Calu3 (cell line): ENCODE measurements around the gene BACE2. TPM values are rescaled to one million over a fixed set of nuclear protein-coding genes. Genes with fewer than 3 reads are reported as not detected.

Experiments used
- BruUV-seq: library from RNA; stranded (reverse); fragments of 400-500 nt; replicated peaks from 2 replicates; lab custom pipeline; 2021; lab: Mats Ljungman, UMichigan
- CTCF ChIA-PET: fragments of 300-600 bp; sonication (Branson Sonifier 250); formaldehyde crosslinking; loops from one replicate; lab custom pipeline; 2022; ENCODE audit warnings: antibody characterized with exemption; lab: Charles Lee
- DNase-seq: peaks from one replicate; pipeline ENCODE4 v3.0.0; 2022
- H3K27ac Mint-ChIP-seq: one replicate; pipeline ENCODE4 v1.8.0; 2022; ENCODE audit warnings: mixed read lengths; ENCODE audit not compliant: unreplicated experiment
- H3K27me3 Mint-ChIP-seq: one replicate; pipeline ENCODE4 v1.8.0; 2022; ENCODE audit warnings: mixed read lengths; ENCODE audit not compliant: unreplicated experiment
- H3K36me3 Mint-ChIP-seq: one replicate; pipeline ENCODE4 v1.8.0; 2022; ENCODE audit warnings: mild to moderate bottlenecking, moderate library complexity, mixed read lengths; ENCODE audit not compliant: insufficient read depth, unreplicated experiment
- H3K4me1 Mint-ChIP-seq: one replicate; pipeline ENCODE4 v1.8.0; 2022; ENCODE audit warnings: mild to moderate bottlenecking, low read depth, mixed read lengths; ENCODE audit not compliant: unreplicated experiment
- H3K4me3 Mint-ChIP-seq: one replicate; pipeline ENCODE4 v1.8.0; 2022; ENCODE audit warnings: mild to moderate bottlenecking, low read depth, moderate library complexity, mixed read lengths; ENCODE audit not compliant: unreplicated experiment
- H3K9me3 Mint-ChIP-seq: one replicate; pipeline ENCODE4 v1.8.0; 2022; ENCODE audit warnings: low read depth, mixed read lengths; ENCODE audit not compliant: unreplicated experiment
- intact Hi-C: fragments of 100-400 bp; cut with micrococcal nuclease; formaldehyde crosslinking; loops from one replicate; pipeline ENCODE4 v1.10.0; 2022; ENCODE audit not compliant: unreplicated experiment
- total RNA-seq: library from RNA; stranded (reverse); gene quantifications from 2 replicates; pipeline ENCODE4 v1.2.3, GENCODE V29; 2022
- TF ChIP-seq, protein P1 (sequence below): fragments of 200-600 bp; IDR thresholded peaks from one replicate; pipeline ENCODE4 v1.8.0; 2022; ENCODE audit warnings: antibody characterized with exemption; ENCODE audit not compliant: unreplicated experiment

Gene BACE2
- total RNA-seq, 1 experiment from 2014 or later, result 59.0 TPM

DNA sequence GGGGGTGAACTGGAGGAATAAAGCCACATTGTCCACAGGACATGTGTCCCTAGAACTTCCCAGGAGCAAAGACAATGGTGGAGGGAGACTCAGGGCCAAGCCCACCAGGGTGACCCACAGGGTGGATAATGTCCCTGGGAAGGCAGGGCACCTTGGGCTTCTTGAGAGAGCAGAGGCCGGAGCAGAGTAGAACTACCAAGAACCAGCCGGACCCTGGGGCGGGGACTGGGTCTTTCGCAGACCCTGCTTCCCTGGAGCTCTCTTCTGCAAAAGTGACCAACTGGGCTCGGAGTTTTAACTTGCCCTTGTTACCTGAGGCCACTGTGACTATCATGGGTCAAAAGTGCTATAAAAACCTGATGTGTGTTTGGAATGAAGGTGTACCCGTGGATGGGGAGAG is 147.8 kb downstream of the BACE2 start:
- Mint-ChIP-seq H3K4me1 (no peaks in the 10 kb centered on the region), H3K27ac (no peak overlapping the region), H3K27me3 (peaks cover 41% of the 10 kb centered on the region), H3K4me3 (peak overlapping the region; percentile 50), H3K9me3 (no peaks in the 10 kb centered on the region), H3K36me3 (peaks cover 5% of the 10 kb centered on the region)
- no peak for DNase-seq
- CTCF ChIA-PET, result no interaction called here
- no TSS peak for BruUV-seq
- intact Hi-C loops, result no loop called here
- TF ChIP-seq, protein P1, sequence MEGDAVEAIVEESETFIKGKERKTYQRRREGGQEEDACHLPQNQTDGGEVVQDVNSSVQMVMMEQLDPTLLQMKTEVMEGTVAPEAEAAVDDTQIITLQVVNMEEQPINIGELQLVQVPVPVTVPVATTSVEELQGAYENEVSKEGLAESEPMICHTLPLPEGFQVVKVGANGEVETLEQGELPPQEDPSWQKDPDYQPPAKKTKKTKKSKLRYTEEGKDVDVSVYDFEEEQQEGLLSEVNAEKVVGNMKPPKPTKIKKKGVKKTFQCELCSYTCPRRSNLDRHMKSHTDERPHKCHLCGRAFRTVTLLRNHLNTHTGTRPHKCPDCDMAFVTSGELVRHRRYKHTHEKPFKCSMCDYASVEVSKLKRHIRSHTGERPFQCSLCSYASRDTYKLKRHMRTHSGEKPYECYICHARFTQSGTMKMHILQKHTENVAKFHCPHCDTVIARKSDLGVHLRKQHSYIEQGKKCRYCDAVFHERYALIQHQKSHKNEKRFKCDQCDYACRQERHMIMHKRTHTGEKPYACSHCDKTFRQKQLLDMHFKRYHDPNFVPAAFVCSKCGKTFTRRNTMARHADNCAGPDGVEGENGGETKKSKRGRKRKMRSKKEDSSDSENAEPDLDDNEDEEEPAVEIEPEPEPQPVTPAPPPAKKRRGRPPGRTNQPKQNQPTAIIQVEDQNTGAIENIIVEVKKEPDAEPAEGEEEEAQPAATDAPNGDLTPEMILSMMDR, result no peak

DNA sequence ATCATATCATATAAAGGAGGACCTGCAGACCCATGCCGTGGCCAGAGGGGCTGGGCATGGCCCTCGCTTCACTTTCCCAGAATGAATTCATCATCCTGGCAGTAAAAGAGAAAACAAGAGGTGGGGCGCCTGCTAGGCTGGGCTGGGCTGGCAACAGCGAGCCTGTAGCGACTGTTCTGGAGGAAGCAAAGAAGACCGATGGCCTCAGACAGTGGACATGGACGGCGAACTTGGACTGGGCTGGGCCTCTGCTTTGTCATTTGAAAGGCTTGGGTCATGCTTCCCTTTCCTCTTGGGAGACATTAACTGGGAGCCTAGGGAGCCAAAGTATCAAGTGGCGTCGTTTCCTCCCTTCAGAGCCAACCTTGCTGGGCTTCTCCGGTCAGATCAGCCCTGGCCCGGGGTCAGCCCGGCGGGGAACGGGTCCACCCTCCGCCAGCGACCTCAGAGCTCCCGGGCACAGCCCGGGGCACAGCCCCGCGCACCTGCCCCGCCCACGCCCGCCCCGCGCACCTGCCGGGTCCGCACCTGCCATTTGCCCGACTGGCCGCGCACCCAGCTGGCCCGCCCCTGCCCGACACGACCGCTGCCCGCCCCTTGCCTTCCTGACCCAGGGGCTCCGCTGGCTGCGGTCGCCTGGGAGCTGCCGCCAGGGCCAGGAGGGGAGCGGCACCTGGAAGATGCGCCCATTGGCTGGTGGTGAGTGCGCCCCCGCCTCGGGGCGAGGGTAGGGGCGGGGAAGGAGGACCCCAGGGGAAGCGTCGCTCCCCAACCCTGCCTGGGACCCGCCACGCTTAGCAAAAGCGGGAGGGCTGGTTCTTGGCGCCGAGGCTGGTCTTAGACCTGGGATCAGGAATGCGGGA is 148.5 kb downstream of the BACE2 start, which contains the start of gene FAM3B:
FAM3B (plus strand) TSS at position 602 of the 863 bp plus-strand sequence; CDS start at position 681, 79 bp downstream.
- H3K4me1 Mint-ChIP-seq, result no peaks in the 10 kb centered on the region
- TF ChIP-seq, protein P1, result no peak
- H3K36me3 Mint-ChIP-seq, result peaks cover 5% of the 10 kb centered on the region
- H3K27ac Mint-ChIP-seq, result no peak within 1 kb of the TSS
- CTCF ChIA-PET, result no interaction called here
- BruUV-seq, result no TSS peak
- intact Hi-C loops, result no loop called here
- DNase-seq, result peak; percentile 26
- H3K9me3 Mint-ChIP-seq, result no peaks in the 10 kb centered on the region
- H3K4me3 Mint-ChIP-seq, result peak within 1 kb of the TSS; percentile 50
- H3K27me3 Mint-ChIP-seq, result peaks cover 47% of the 10 kb centered on the region

- no peaks in the 10 kb centered on the region for H3K4me1 Mint-ChIP-seq
- H3K27ac Mint-ChIP-seq, result no peak overlapping the region
- H3K36me3 Mint-ChIP-seq, result peaks cover 5% of the 10 kb centered on the region
- no peak for DNase-seq
- intact Hi-C loops, result no loop called here
- TF ChIP-seq, protein P1, result no peak
- peaks cover 53% of the 10 kb centered on the region for H3K27me3 Mint-ChIP-seq
- CTCF ChIA-PET, result no interaction called here
- H3K9me3 Mint-ChIP-seq, result no peaks in the 10 kb centered on the region
- no TSS peak for BruUV-seq
- peak overlapping the region; percentile 50 for H3K4me3 Mint-ChIP-seq
Observed at GRCh38 chr21:41317063-41317392, 149.1 kb downstream of the BACE2 start.

- peak overlapping the region; percentile 50 for H3K4me3 Mint-ChIP-seq
Observed at GRCh38 chr21:41317458-41317857, 149.5 kb downstream of the BACE2 start.

More at GRCh38 chr21:41317458-41317857, 149.5 kb downstream of the BACE2 start:
- TF ChIP-seq, protein P1, result no peak
- DNase-seq, result no peak
- Mint-ChIP-seq H3K4me1 (no peaks in the 10 kb centered on the region), H3K9me3 (no peaks in the 10 kb centered on the region), H3K27ac (no peak overlapping the region), H3K27me3 (peaks cover 56% of the 10 kb centered on the region), H3K36me3 (peaks cover 5% of the 10 kb centered on the region)
- CTCF ChIA-PET, result no interaction called here
- no TSS peak for BruUV-seq
- intact Hi-C loops, result no loop called here
